WTC11 (cell line): ENCODE results near the gene PTPRK. TPM values are rescaled to one million over a fixed set of nuclear protein-coding genes. Genes with fewer than 3 reads are reported as not detected.

Experiments used
- CREB1 ChIP-seq: sonication (generic); formaldehyde crosslinking; IDR thresholded peaks from 2 replicates; pipeline ENCODE4 v1.8.0; 2023; ENCODE audit warnings: mild to moderate bottlenecking, missing genetic modification reagents
- NFE2L1 ChIP-seq: sonication (generic); formaldehyde crosslinking; IDR thresholded peaks from 2 replicates; pipeline ENCODE4 v1.8.1; 2023; ENCODE audit warnings: missing genetic modification reagents
- NFYB ChIP-seq: sonication (generic); formaldehyde crosslinking; conservative IDR thresholded peaks from 2 replicates; pipeline ENCODE4 v1.8.0; 2022; ENCODE audit warnings: low read depth, missing genetic modification reagents
- RELA ChIP-seq: sonication (generic); formaldehyde crosslinking; IDR thresholded peaks from 2 replicates; pipeline ENCODE4 v1.8.1; 2022; ENCODE audit warnings: missing genetic modification reagents, mild to moderate bottlenecking, borderline replicate concordance
- TEAD1 ChIP-seq: sonication (generic); formaldehyde crosslinking; IDR thresholded peaks from 2 replicates; pipeline ENCODE4 v1.8.0; 2022; ENCODE audit warnings: mild to moderate bottlenecking, missing genetic modification reagents
- ZBTB21 ChIP-seq: sonication (generic); formaldehyde crosslinking; IDR thresholded peaks from 2 replicates; pipeline ENCODE4 v1.8.1; 2023; ENCODE audit warnings: mild to moderate bottlenecking, missing genetic modification reagents, borderline replicate concordance
- ZNF121 ChIP-seq: sonication (generic); formaldehyde crosslinking; IDR thresholded peaks from 2 replicates; pipeline ENCODE4 v1.8.0; 2023; ENCODE audit warnings: missing genetic modification reagents
- total RNA-seq: library from RNA; stranded (reverse); gene quantifications from 3 replicates; pipeline ENCODE4 v1.2.3, GENCODE V29; 2021
- TF ChIP-seq, protein P1 (sequence below): sonication (generic); formaldehyde crosslinking; conservative IDR thresholded peaks from 2 replicates; pipeline ENCODE4 v1.8.1; 2023; ENCODE audit warnings: mild to moderate bottlenecking, low read depth, missing genetic modification reagents, moderate library complexity
- TF ChIP-seq, protein P2 (sequence below): sonication (generic); formaldehyde crosslinking; IDR thresholded peaks from 2 replicates; pipeline ENCODE4 v1.8.0; 2022; ENCODE audit warnings: mild to moderate bottlenecking, missing genetic modification reagents
- TF ChIP-seq, protein P3 (sequence below): sonication (generic); formaldehyde crosslinking; conservative IDR thresholded peaks from 2 replicates; pipeline ENCODE4 v1.8.1; 2022; ENCODE audit warnings: mild to moderate bottlenecking, missing genetic modification reagents
- TF ChIP-seq, protein P4 (sequence below): sonication (generic); formaldehyde crosslinking; IDR thresholded peaks from 2 replicates; pipeline ENCODE4 v1.8.1; 2023; ENCODE audit warnings: mild to moderate bottlenecking, missing genetic modification reagents
- TF ChIP-seq, protein P5 (sequence below): sonication (generic); formaldehyde crosslinking; IDR thresholded peaks from 2 replicates; pipeline ENCODE4 v1.8.1; 2023; ENCODE audit warnings: mild to moderate bottlenecking, missing genetic modification reagents, moderate library complexity
- TF ChIP-seq, protein P6 (sequence below): sonication (generic); formaldehyde crosslinking; IDR thresholded peaks from 2 replicates; pipeline ENCODE4 v1.8.0; 2022; ENCODE audit warnings: mild to moderate bottlenecking, missing genetic modification reagents
- TF ChIP-seq, protein P7 (sequence below): sonication (generic); formaldehyde crosslinking; IDR thresholded peaks from 2 replicates; pipeline ENCODE4 v1.8.0; 2022; ENCODE audit warnings: mild to moderate bottlenecking, missing genetic modification reagents
- TF ChIP-seq, protein P8 (sequence below): sonication (generic); formaldehyde crosslinking; IDR thresholded peaks from 2 replicates; pipeline ENCODE4 v1.8.0; 2023; ENCODE audit warnings: missing genetic modification reagents, mild to moderate bottlenecking, borderline replicate concordance
- TF ChIP-seq, protein P9 (sequence below): fragments of 250-450 bp; sonication (Bioruptor Pico); IDR thresholded peaks from 2 replicates; pipeline ENCODE4 v2.1.2; 2022; ENCODE audit warnings: mild to moderate bottlenecking, moderate library complexity

PTPRK gene
- total RNA-seq, 1 experiment from 2014 or later, result 44.8 TPM

DNA sequence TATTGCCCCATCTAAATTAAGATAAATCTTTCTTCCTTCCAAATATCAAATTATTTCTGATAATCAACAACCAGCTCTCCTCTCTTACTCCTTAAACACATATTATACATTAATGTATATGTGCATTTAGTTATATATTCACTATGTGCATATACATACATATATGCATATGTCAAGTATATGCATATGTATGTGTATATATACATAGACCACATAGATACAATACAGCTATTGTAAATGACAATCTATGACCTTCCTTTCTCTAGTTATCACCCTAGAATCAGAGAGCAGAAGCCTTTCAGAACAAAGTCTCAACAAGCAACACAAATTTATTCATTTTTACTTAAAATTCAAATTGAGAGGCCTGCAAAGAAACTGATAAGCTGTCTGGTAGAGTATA, 378.5 kb downstream of the PTPRK start (continued):
- TF ChIP-seq, protein P1, sequence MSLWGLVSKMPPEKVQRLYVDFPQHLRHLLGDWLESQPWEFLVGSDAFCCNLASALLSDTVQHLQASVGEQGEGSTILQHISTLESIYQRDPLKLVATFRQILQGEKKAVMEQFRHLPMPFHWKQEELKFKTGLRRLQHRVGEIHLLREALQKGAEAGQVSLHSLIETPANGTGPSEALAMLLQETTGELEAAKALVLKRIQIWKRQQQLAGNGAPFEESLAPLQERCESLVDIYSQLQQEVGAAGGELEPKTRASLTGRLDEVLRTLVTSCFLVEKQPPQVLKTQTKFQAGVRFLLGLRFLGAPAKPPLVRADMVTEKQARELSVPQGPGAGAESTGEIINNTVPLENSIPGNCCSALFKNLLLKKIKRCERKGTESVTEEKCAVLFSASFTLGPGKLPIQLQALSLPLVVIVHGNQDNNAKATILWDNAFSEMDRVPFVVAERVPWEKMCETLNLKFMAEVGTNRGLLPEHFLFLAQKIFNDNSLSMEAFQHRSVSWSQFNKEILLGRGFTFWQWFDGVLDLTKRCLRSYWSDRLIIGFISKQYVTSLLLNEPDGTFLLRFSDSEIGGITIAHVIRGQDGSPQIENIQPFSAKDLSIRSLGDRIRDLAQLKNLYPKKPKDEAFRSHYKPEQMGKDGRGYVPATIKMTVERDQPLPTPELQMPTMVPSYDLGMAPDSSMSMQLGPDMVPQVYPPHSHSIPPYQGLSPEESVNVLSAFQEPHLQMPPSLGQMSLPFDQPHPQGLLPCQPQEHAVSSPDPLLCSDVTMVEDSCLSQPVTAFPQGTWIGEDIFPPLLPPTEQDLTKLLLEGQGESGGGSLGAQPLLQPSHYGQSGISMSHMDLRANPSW, result no peak
- TF ChIP-seq, protein P2, sequence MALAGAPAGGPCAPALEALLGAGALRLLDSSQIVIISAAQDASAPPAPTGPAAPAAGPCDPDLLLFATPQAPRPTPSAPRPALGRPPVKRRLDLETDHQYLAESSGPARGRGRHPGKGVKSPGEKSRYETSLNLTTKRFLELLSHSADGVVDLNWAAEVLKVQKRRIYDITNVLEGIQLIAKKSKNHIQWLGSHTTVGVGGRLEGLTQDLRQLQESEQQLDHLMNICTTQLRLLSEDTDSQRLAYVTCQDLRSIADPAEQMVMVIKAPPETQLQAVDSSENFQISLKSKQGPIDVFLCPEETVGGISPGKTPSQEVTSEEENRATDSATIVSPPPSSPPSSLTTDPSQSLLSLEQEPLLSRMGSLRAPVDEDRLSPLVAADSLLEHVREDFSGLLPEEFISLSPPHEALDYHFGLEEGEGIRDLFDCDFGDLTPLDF (CRISPR knock-in tag), result no peak
- no peak for TF ChIP-seq NFYB (CRISPR knock-in tag)
- TF ChIP-seq, protein P3, sequence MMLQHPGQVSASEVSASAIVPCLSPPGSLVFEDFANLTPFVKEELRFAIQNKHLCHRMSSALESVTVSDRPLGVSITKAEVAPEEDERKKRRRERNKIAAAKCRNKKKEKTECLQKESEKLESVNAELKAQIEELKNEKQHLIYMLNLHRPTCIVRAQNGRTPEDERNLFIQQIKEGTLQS, result no peak
- TF ChIP-seq, protein P4, sequence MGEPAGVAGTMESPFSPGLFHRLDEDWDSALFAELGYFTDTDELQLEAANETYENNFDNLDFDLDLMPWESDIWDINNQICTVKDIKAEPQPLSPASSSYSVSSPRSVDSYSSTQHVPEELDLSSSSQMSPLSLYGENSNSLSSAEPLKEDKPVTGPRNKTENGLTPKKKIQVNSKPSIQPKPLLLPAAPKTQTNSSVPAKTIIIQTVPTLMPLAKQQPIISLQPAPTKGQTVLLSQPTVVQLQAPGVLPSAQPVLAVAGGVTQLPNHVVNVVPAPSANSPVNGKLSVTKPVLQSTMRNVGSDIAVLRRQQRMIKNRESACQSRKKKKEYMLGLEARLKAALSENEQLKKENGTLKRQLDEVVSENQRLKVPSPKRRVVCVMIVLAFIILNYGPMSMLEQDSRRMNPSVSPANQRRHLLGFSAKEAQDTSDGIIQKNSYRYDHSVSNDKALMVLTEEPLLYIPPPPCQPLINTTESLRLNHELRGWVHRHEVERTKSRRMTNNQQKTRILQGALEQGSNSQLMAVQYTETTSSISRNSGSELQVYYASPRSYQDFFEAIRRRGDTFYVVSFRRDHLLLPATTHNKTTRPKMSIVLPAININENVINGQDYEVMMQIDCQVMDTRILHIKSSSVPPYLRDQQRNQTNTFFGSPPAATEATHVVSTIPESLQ, result no peak
- TF ChIP-seq, protein P5, sequence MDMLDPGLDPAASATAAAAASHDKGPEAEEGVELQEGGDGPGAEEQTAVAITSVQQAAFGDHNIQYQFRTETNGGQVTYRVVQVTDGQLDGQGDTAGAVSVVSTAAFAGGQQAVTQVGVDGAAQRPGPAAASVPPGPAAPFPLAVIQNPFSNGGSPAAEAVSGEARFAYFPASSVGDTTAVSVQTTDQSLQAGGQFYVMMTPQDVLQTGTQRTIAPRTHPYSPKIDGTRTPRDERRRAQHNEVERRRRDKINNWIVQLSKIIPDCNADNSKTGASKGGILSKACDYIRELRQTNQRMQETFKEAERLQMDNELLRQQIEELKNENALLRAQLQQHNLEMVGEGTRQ, result no peak
- TF ChIP-seq, protein P6, sequence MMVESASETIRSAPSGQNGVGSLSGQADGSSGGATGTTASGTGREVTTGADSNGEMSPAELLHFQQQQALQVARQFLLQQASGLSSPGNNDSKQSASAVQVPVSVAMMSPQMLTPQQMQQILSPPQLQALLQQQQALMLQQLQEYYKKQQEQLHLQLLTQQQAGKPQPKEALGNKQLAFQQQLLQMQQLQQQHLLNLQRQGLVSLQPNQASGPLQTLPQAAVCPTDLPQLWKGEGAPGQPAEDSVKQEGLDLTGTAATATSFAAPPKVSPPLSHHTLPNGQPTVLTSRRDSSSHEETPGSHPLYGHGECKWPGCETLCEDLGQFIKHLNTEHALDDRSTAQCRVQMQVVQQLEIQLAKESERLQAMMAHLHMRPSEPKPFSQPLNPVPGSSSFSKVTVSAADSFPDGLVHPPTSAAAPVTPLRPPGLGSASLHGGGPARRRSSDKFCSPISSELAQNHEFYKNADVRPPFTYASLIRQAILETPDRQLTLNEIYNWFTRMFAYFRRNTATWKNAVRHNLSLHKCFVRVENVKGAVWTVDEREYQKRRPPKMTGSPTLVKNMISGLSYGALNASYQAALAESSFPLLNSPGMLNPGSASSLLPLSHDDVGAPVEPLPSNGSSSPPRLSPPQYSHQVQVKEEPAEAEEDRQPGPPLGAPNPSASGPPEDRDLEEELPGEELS (CRISPR knock-in tag), result no peak
- no peak for TF ChIP-seq ZBTB21 (CRISPR knock-in tag)
- TF ChIP-seq, protein P7, sequence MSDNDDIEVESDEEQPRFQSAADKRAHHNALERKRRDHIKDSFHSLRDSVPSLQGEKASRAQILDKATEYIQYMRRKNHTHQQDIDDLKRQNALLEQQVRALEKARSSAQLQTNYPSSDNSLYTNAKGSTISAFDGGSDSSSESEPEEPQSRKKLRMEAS, result no peak
- TF ChIP-seq NFE2L1 (CRISPR knock-in tag), result no peak
- TF ChIP-seq, protein P8, sequence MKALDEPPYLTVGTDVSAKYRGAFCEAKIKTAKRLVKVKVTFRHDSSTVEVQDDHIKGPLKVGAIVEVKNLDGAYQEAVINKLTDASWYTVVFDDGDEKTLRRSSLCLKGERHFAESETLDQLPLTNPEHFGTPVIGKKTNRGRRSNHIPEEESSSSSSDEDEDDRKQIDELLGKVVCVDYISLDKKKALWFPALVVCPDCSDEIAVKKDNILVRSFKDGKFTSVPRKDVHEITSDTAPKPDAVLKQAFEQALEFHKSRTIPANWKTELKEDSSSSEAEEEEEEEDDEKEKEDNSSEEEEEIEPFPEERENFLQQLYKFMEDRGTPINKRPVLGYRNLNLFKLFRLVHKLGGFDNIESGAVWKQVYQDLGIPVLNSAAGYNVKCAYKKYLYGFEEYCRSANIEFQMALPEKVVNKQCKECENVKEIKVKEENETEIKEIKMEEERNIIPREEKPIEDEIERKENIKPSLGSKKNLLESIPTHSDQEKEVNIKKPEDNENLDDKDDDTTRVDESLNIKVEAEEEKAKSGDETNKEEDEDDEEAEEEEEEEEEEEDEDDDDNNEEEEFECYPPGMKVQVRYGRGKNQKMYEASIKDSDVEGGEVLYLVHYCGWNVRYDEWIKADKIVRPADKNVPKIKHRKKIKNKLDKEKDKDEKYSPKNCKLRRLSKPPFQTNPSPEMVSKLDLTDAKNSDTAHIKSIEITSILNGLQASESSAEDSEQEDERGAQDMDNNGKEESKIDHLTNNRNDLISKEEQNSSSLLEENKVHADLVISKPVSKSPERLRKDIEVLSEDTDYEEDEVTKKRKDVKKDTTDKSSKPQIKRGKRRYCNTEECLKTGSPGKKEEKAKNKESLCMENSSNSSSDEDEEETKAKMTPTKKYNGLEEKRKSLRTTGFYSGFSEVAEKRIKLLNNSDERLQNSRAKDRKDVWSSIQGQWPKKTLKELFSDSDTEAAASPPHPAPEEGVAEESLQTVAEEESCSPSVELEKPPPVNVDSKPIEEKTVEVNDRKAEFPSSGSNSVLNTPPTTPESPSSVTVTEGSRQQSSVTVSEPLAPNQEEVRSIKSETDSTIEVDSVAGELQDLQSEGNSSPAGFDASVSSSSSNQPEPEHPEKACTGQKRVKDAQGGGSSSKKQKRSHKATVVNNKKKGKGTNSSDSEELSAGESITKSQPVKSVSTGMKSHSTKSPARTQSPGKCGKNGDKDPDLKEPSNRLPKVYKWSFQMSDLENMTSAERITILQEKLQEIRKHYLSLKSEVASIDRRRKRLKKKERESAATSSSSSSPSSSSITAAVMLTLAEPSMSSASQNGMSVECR (CRISPR knock-in tag), result no peak
- TF ChIP-seq ZNF121 (CRISPR knock-in tag), result no peak
- TF ChIP-seq, protein P9, sequence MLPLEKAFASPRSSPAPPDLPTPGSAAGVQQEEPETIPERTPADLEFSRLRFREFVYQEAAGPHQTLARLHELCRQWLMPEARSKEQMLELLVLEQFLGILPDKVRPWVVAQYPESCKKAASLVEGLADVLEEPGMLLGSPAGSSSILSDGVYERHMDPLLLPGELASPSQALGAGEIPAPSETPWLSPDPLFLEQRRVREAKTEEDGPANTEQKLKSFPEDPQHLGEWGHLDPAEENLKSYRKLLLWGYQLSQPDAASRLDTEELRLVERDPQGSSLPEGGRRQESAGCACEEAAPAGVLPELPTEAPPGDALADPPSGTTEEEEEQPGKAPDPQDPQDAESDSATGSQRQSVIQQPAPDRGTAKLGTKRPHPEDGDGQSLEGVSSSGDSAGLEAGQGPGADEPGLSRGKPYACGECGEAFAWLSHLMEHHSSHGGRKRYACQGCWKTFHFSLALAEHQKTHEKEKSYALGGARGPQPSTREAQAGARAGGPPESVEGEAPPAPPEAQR (CRISPR knock-in tag), result no peak
- no peak for TF ChIP-seq CREB1
- TF ChIP-seq TEAD1 (CRISPR knock-in tag), result no peak
- TF ChIP-seq RELA (CRISPR knock-in tag), result no peak
